ENCODE results near the gene ZNF385D. TPM values are rescaled to one million over a fixed set of nuclear protein-coding genes. Genes with fewer than 3 reads are reported as not detected.

Gene ZNF385D
- total RNA-seq, 1 donor from 2014 or later: not detected

DNA sequence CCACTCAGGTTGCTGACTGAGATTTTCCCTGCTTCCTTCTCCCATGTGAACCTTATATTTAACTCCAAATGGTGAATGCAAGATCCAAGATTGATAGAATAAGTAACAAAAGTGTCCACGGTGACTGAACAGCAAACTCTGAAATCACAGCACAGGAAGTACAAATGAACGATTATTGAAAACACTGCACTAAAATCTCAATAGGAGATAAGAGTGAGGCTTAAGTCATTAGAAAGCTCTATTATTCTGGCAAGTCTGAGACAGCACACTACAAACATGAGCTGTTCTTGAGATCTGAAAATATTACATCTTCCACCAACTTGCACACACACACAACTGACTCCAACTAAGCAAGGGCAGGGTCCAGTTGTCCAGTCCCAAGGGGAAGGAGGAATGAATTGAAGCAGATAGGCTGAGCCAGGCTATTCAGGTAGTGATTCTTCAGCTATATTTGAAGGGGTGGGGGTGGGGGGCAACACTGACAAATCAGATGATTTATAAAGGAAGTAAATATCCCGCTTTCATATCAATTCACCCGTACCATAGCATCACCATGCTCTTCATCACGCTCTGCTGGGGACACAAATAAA, 2.9 kb downstream of the ZNF385D start:
- no peak for TF ChIP-seq CTCF (IDR thresholded peaks at IDR 0.05; ENCODE audit: insufficient read depth, low read length, poor library complexity, severe bottlenecking)
- Histone ChIP-seq H3K4me3 (ENCODE audit: low read depth, low read length) (peak overlapping the region; percentile 9), H3K36me3 (ENCODE audit: control insufficient read depth, insufficient read depth, low read length) (no peaks in the 10 kb centered on the region), H3K27me3 (ENCODE audit: control insufficient read depth, insufficient read depth, low read length) (no peaks in the 10 kb centered on the region)
- no peak for DNase-seq (ENCODE audit: low read depth)

- no peak for TF ChIP-seq CTCF (IDR thresholded peaks at IDR 0.05; ENCODE audit: insufficient read depth, low read length, poor library complexity, severe bottlenecking)
- peak; percentile 69 for DNase-seq (ENCODE audit: low read depth)
- Histone ChIP-seq H3K4me3 (ENCODE audit: low read depth, low read length) (peak overlapping the region; percentile 8), H3K27me3 (ENCODE audit: control insufficient read depth, insufficient read depth, low read length) (no peaks in the 10 kb centered on the region), H3K36me3 (ENCODE audit: control insufficient read depth, insufficient read depth, low read length) (no peaks in the 10 kb centered on the region)
These were observed 3.6 kb downstream of the ZNF385D start for GRCh38 chr3:21747376-21747775.

DNA sequence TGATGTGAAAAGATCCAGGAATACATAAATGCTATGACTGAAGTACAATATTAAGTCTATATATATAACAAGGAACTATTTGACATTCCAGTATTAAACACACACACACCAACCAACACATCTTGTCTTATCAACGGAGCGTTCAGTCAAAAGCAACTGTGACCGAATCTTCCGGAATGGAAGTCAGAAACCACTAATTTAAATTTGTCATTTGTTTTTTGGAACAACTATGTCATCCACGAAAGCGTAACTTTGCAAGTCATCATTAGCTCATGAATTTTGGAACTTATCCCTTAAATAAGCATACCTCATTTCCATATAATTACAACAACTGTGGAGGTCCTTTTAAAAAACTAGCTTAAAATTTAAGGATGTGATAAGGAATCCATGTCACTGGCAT, 5.0 kb downstream of the ZNF385D start:
- no peak for TF ChIP-seq CTCF (IDR thresholded peaks at IDR 0.05; ENCODE audit: insufficient read depth, low read length, poor library complexity, severe bottlenecking)
- H3K27me3 ChIP-seq (ENCODE audit: control insufficient read depth, insufficient read depth, low read length): no peaks in the 10 kb centered on the region
- DNase-seq (ENCODE audit: low read depth): no peak

GRCh38 chr3:21744793-21745192, 6.2 kb downstream of the ZNF385D start:
- no peaks in the 10 kb centered on the region for H3K36me3 ChIP-seq (ENCODE audit: control insufficient read depth, insufficient read depth, low read length)
- no peak for TF ChIP-seq CTCF (IDR thresholded peaks at IDR 0.05; ENCODE audit: insufficient read depth, low read length, poor library complexity, severe bottlenecking)
- DNase-seq (ENCODE audit: low read depth): no peak

More for the DNA sequence above, 5.0 kb downstream of the ZNF385D start:
- no peak overlapping the region for H3K4me3 ChIP-seq (ENCODE audit: low read depth, low read length)
- no peaks in the 10 kb centered on the region for H3K36me3 ChIP-seq (ENCODE audit: control insufficient read depth, insufficient read depth, low read length)

GRCh38 chr3:21738935-21739702, 11.9 kb downstream of the ZNF385D start:
- H3K4me3 ChIP-seq (ENCODE audit: low read depth, low read length): no peak overlapping the region
- no peak for TF ChIP-seq CTCF (IDR thresholded peaks at IDR 0.05; ENCODE audit: insufficient read depth, low read length, poor library complexity, severe bottlenecking)
- DNase-seq (ENCODE audit: low read depth): no peak
- no peaks in the 10 kb centered on the region for H3K36me3 ChIP-seq (ENCODE audit: control insufficient read depth, insufficient read depth, low read length)
- H3K27me3 ChIP-seq (ENCODE audit: control insufficient read depth, insufficient read depth, low read length): no peaks in the 10 kb centered on the region

More at GRCh38 chr3:21744793-21745192, 6.2 kb downstream of the ZNF385D start:
- no peak overlapping the region for H3K4me3 ChIP-seq (ENCODE audit: low read depth, low read length)
- H3K27me3 ChIP-seq (ENCODE audit: control insufficient read depth, insufficient read depth, low read length): no peaks in the 10 kb centered on the region

Data from kidney epithelial cell (primary cell).